ENCODE measurements around the gene TUT1. TPM values are rescaled to one million over a fixed set of nuclear protein-coding genes. Genes with fewer than 3 reads are reported as not detected.

TUT1 gene
- total RNA-seq, 1 experiment from 2014 or later = 19.9 TPM

DNA sequence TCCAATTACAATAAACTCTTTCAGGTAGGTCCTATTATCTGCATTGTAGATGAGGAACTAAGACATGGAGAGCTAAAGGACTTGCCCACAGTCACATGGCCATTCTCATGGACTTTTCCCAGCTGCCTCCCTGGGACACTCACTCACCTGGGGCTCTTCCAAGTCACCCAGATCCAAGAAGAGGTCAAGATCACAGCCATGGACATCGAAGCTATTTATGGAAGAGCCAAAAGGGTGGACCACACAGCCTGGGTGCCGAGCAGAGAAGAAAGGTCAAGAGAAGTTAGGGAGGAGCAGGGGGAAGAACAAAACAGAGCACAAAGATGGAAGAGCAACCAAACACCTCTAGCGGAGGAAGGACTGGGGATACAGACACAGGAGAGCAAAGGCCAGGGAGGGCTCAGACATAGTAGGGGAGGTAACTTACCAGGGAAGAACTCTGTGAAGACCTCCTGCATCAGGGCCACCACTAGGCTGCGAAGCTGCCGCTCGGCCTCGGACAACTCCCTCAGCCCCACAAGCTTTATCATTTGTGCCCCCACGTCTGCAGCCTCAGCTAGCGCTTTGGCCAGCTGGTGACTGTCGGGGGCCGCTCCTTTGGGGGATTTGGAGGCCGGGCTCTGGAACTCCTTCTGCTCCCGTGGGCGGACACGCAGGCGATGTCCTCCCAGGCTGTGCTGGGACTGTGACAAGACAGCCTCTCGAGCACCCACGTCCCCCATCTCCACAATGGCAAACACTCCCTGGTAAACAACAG, 10.2 kb downstream of the TUT1 start:
- Histone ChIP-seq H3K9me3 (ENCODE audit: control insufficient read depth, insufficient read depth, low read depth, low read length) (no peaks in the 10 kb centered on the region), H3K4me3 (ENCODE audit: low read depth in 2 of 2, low read length in 2 of 2) (no peak overlapping the region), H3K4me1 (ENCODE audit: control insufficient read depth, insufficient read depth, low read length) (peaks cover 9% of the 10 kb centered on the region), H3K27ac (ENCODE audit: low read length) (no peak overlapping the region), H3K27me3 (ENCODE audit: control insufficient read depth, insufficient read depth, low read length) (no peaks in the 10 kb centered on the region), H3K36me3 (ENCODE audit: control insufficient read depth, insufficient read depth, low read length) (peaks cover 5% of the 10 kb centered on the region; the same call in 1 of the 2 replicates)
- intact Hi-C loops (cut with micrococcal nuclease; ENCODE audit: unreplicated experiment) (no loop called here), in situ Hi-C loops (cut with HindIII; ENCODE audit: low pct_unique_long_range_greater_than_20kb, low sequenced_read_pairs) (no loop called here)
- DNase-seq (ENCODE audit: low read depth, low spot score) = no peak
- CTCF ChIA-PET = no interaction called here
- no TSS peak for BruUV-seq (replicated peaks)
- POLR2A ChIA-PET = no interaction called here
- no peak for ATAC-seq
- TF ChIP-seq, protein P1, sequence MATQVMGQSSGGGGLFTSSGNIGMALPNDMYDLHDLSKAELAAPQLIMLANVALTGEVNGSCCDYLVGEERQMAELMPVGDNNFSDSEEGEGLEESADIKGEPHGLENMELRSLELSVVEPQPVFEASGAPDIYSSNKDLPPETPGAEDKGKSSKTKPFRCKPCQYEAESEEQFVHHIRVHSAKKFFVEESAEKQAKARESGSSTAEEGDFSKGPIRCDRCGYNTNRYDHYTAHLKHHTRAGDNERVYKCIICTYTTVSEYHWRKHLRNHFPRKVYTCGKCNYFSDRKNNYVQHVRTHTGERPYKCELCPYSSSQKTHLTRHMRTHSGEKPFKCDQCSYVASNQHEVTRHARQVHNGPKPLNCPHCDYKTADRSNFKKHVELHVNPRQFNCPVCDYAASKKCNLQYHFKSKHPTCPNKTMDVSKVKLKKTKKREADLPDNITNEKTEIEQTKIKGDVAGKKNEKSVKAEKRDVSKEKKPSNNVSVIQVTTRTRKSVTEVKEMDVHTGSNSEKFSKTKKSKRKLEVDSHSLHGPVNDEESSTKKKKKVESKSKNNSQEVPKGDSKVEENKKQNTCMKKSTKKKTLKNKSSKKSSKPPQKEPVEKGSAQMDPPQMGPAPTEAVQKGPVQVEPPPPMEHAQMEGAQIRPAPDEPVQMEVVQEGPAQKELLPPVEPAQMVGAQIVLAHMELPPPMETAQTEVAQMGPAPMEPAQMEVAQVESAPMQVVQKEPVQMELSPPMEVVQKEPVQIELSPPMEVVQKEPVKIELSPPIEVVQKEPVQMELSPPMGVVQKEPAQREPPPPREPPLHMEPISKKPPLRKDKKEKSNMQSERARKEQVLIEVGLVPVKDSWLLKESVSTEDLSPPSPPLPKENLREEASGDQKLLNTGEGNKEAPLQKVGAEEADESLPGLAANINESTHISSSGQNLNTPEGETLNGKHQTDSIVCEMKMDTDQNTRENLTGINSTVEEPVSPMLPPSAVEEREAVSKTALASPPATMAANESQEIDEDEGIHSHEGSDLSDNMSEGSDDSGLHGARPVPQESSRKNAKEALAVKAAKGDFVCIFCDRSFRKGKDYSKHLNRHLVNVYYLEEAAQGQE (IDR thresholded peaks at IDR 0.05; ENCODE audit: insufficient read depth in 1 of 2, low read depth in 2 of 2, low read length in 1 of 2) = no peak
- TF ChIP-seq, protein P2, sequence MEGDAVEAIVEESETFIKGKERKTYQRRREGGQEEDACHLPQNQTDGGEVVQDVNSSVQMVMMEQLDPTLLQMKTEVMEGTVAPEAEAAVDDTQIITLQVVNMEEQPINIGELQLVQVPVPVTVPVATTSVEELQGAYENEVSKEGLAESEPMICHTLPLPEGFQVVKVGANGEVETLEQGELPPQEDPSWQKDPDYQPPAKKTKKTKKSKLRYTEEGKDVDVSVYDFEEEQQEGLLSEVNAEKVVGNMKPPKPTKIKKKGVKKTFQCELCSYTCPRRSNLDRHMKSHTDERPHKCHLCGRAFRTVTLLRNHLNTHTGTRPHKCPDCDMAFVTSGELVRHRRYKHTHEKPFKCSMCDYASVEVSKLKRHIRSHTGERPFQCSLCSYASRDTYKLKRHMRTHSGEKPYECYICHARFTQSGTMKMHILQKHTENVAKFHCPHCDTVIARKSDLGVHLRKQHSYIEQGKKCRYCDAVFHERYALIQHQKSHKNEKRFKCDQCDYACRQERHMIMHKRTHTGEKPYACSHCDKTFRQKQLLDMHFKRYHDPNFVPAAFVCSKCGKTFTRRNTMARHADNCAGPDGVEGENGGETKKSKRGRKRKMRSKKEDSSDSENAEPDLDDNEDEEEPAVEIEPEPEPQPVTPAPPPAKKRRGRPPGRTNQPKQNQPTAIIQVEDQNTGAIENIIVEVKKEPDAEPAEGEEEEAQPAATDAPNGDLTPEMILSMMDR (IDR thresholded peaks at IDR 0.05) = no peak

DNA sequence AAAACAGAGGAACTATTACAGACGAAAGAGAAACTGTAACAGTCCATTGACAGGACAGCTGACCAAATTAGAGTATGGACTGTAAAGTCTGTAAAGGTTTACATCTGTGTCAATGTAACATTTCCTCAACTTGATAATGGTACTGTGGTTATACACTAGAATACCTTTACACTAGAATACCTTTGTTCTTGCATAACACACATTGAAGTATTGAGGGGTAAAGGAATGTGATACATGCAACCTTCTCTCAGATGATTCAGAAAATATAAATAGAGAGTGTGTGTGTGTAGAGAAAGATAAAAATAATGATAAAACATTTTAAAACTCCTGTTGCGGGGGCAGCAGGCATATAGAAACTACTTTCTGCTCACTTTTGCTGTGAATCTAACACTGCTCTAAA, 12.1 kb downstream of the TUT1 start:
- DNase-seq (ENCODE audit: low read depth, low spot score) (no peak), ATAC-seq (no peak)
- intact Hi-C loops (cut with micrococcal nuclease; ENCODE audit: unreplicated experiment) (no loop called here), in situ Hi-C loops (cut with HindIII; ENCODE audit: low pct_unique_long_range_greater_than_20kb, low sequenced_read_pairs) (no loop called here)
- Histone ChIP-seq H3K4me1 (ENCODE audit: control insufficient read depth, insufficient read depth, low read length) (peaks cover 22% of the 10 kb centered on the region), H3K9me3 (ENCODE audit: control insufficient read depth, insufficient read depth, low read depth, low read length) (no peaks in the 10 kb centered on the region), H3K27me3 (ENCODE audit: control insufficient read depth, insufficient read depth, low read length) (no peaks in the 10 kb centered on the region), H3K4me3 (ENCODE audit: low read depth in 2 of 2, low read length in 2 of 2) (no peak overlapping the region), H3K36me3 (ENCODE audit: control insufficient read depth, insufficient read depth, low read length) (peaks cover 5% of the 10 kb centered on the region; the same call in 1 of the 2 replicates), H3K27ac (ENCODE audit: low read length) (no peak overlapping the region)
- CTCF ChIA-PET = no interaction called here
- POLR2A ChIA-PET = interaction anchor here (1.3 kb wide), 1 partner anchor 12 kb away, joined by 4 read pairs; the partner anchor contains the start of gene TUT1
- no TSS peak for BruUV-seq (replicated peaks)
- TF ChIP-seq SIN3A (IDR thresholded peaks at IDR 0.05; ENCODE audit: borderline replicate concordance, insufficient read depth, low read depth, low read length) = no peak
- no peak for TF ChIP-seq POLR2AphosphoS5 (IDR thresholded peaks at IDR 0.05; ENCODE audit: low read depth, low read length)
- TF ChIP-seq, protein P1 (IDR thresholded peaks at IDR 0.05; ENCODE audit: insufficient read depth in 1 of 2, low read depth in 2 of 2, low read length in 1 of 2) = no peak
- TF ChIP-seq, protein P2 (IDR thresholded peaks at IDR 0.05) = no peak
- no peak for TF ChIP-seq TCF7L2 (IDR thresholded peaks at IDR 0.05; ENCODE audit: low read depth, low read length)

All from Panc1 (cell line).